NCI-H510A treated with DMSO at 0.1 percent for 48 hours (cell line): ENCODE results near the gene PCDHGA1.
"Not testable (repeated sequence)": the region's sequence is repeated elsewhere in the genome, so short reads cannot be mapped to it uniquely, and the experiment has no call there.

Experiments
- DNase-seq: peaks from one replicate; lab custom pipeline; 2025; lab: John Stamatoyannopoulos, UW

PCDHGA1 gene

DNA sequence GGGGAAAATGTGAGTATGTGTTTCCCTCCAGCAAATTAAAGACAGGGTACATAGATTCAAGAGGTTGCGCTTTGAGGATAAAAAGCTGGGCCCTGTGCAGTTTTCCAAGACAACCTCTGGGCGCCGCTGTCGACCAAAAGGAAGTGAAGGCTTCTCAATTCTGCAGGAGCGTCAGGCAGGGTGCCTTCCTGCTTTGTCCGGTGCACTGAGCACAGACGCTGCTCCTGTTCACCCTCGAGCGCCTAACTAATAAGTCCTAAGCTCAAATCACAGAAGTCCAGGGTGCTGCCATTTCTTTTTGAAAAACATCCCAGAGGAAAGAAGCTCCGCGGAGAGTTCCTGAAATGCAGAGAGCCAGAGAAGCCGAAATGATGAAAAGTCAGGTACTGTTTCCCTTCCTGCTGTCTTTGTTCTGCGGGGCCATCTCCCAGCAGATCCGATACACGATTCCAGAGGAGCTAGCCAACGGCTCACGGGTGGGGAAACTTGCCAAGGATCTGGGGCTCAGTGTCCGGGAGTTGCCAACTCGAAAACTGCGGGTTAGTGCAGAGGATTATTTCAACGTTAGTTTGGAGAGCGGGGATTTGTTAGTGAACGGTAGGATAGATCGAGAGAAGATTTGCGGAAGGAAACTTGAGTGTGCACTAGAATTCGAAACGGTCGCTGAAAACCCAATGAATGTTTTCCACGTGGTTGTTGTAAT lies 19.8 kb downstream of the PCDHGA1 start, which contains the start of gene PCDHGB1:
TSS of gene PCDHGB1 (plus strand) at position 183 of the 703 bp plus-strand sequence. CDS start at position 345, 162 bp downstream.
- DNase-seq: no peak

DNA sequence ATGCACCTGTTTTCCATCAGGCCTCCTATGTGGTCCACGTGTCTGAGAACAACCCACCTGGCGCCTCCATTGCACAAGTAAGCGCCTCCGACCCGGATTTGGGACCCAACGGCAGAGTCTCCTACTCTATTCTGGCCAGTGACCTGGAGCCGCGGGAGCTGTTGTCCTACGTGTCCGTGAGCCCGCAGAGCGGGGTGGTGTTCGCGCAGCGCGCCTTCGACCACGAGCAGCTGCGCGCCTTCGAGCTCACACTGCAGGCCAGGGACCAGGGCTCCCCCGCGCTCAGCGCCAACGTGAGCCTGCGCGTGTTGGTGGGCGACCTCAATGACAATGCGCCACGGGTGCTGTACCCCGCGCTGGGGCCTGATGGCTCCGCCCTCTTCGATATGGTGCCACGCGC lies 21.3 kb downstream of the PCDHGA1 start:
- DNase-seq: no peak

DNA sequence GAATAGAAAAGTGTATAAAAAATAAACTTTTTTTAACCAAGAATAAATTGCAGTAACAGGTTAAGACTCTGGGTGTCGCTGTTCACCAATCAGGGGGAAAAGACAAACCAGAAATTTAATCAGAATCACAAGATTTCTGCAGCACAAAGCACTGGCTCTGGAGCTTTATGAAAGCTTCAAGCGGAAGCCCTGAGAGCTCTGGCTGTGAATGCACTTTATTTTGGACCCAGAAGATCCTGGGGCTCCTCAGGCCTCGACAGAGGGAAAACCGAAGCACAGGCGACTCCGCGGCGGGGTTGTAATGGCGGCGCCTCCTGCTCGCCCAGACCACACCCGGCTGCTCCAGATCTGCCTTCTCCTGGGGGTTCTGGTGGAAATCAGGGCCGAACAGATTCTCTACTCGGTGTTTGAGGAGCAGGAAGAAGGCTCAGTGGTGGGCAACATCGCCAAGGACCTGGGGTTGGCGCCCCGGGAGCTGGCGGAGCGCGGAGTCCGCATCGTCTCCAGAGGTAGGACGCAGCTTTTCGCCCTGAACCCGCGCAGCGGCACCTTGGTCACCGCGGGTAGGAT lies 24.7 kb downstream of the PCDHGA1 start, which contains the start of gene PCDHGA4:
TSS of gene PCDHGA4 (plus strand) at position 122 of the 570 bp plus-strand sequence. CDS start at position 209, 87 bp downstream.
- no peak for DNase-seq

DNA sequence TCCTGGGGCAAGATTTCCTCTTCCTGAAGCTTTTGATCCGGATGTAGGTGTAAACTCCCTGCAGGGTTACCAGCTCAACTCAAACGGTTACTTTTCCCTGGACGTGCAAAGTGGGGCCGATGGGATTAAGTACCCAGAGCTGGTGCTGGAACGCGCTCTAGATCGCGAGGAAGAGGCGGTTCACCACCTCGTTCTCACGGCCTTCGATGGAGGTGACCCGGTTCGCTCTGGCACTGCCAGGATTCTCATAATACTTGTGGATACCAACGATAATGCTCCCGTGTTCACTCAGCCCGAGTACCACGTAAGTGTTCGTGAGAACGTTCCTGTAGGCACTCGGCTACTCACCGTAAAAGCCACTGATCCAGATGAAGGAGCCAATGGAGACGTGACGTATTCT lies 25.3 kb downstream of the PCDHGA1 start:
- no peak for DNase-seq

DNA sequence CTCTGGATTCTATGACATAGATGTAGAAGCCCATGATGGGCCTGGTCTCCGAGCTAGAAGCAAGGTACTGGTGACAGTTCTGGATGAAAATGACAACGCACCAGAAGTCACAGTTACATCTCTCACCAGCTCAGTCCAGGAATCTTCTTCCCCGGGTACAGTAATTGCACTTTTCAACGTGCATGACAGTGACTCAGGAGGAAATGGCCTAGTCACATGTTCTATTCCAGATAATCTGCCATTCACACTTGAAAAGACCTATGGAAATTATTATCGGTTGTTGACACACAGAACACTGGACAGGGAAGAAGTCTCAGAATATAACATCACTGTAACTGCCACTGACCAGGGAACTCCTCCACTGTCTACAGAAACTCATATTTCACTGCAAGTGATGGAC lies 25.8 kb downstream of the PCDHGA1 start:
- DNase-seq: no peak

DNA sequence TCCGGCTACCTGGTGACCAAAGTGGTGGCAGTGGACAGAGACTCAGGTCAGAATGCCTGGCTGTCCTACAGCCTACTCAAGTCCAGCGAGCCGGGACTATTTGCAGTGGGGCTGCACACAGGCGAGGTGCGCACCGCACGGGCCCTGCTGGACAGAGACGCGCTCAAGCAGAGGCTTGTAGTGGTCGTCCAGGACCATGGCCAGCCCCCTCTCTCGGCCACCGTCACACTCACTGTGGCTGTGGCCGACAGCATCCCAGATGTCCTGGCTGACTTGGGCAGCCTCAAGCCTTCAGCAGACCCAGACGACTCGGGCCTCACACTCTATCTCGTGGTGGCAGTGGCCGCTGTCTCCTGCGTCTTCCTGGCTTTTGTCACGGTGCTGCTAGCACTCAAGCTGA lies 26.6 kb downstream of the PCDHGA1 start:
- no peak for DNase-seq

DNA sequence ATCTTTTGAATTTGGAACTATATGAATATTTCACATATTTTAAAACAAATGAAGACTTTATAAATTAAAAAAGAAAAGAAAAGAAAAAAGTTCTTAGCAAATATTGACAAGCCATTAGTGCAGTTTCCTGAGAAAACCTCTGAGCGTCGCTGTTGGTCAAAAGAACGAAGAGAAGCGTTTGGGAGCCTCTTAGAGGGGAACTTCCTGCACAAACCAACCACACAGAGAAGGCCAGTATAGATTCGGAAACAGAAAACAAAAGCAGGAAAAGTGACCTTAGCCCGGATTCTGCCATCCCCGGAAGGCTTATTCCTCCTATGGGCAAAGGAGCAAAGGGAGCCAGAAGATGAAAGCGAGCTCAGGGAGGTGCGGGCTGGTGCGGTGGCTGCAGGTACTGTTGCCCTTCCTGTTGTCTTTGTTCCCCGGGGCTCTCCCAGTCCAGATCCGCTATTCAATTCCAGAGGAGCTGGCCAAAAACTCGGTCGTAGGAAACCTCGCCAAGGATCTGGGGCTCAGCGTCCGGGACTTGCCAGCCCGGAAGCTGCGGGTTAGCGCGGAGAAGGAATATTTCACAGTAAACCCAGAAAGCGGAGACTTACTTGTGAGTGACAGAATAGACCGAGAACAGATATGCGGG lies 29.6 kb downstream of the PCDHGA1 start, which contains the start of gene PCDHGB2:
TSS of gene PCDHGB2 (plus strand) at position 205 of the 637 bp plus-strand sequence. CDS start at position 347, 142 bp downstream.
- DNase-seq: no peak

DNA sequence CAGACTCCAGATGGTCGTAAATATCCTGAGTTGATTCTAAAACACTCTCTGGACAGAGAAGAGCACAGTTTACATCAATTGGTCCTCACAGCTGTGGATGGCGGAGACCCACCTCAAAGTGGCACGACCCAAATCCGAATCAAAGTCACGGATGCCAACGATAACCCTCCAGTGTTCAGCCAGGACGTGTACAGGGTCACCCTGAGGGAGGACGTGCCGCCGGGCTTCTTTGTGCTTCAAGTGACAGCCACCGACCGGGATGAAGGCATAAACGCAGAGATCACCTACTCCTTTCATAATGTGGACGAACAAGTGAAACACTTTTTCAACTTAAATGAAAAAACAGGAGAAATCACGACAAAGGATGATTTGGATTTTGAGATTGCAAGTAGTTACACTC lies 30.4 kb downstream of the PCDHGA1 start:
- DNase-seq: no peak

DNA sequence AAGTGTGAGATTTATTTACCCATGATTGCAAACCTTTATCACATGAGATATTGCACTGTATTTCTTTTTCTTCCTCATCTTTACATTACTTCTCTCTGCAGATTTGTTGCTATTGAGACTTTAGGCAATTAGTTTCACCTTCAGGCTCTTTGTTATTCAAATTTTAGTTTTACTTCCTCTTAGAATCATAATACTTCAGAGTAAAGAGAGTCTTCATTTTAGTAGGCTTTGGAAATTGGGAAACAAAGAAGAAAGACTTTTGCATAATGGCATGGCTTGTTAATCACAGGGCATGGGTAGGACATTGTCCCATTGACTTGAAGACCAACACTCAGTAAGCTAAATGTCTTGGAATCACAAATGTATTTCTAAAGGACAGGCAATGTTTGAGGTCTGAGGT lies 32.4 kb downstream of the PCDHGA1 start:
- DNase-seq: no peak

DNA sequence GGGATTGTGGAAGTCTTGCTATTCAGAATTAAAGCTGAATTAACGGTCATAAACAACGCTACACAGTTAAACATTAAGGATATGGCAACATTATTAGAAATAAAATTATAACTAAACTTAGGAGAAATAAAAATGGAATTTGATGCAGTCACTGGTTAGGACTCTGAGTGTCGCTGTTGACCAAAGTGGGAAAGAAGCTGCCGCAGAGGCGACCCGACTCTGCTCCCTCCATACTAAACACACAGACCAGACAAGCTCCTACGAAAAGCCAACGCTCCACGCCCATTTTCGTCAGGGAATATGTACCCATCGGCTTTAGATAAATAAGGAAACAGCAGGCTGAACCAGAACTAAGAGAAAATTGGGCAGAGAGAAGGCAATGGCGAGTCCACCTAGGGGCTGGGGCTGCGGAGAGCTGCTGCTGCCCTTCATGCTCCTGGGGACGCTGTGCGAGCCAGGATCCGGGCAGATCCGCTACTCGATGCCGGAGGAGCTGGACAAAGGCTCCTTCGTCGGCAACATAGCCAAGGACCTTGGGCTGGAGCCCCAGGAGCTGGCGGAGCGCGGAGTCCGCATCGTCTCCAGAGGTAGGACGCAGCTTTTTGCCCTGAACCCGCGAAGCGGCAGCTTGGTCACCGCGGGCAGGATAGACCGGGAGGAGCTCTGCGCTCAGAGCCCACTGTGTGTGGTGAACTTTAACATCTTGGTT lies 33.8 kb downstream of the PCDHGA1 start, which contains the start of gene PCDHGA5:
TSS of gene PCDHGA5 (plus strand) at position 211 of the 709 bp plus-strand sequence. CDS start at position 380, 169 bp downstream.
- no peak for DNase-seq

DNA sequence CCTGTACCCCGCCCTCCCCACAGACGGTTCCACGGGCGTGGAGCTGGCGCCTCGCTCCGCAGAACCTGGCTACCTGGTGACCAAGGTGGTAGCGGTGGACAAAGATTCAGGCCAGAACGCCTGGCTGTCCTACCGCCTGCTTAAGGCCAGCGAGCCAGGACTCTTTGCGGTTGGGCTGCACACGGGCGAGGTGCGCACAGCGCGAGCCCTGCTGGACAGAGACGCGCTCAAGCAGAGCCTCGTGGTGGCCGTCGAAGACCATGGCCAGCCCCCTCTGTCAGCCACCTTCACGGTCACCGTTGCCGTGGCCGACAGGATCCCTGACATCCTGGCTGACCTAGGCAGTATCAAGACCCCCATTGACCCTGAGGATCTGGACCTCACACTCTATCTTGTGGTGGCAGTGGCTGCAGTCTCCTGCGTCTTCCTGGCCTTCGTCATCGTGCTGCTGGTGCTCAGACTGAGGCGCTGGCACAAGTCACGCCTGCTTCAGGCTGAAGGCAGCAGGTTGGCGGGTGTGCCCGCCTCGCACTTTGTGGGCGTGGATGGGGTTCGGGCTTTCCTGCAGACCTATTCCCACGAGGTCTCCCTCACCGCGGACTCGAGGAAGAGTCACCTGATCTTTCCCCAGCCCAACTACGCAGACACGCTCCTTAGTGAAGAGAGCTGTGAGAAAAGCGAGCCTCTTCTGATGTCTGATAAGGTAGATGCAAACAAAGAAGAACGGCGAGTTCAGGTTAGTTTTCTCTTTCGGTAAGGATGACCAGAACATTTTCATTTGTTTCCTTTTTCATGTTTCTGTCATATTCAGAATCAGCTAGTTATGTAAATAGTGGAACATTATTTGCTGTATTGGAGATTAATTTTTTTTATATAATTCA lies 35.9 kb downstream of the PCDHGA1 start:
- DNase-seq: no peak

DNA sequence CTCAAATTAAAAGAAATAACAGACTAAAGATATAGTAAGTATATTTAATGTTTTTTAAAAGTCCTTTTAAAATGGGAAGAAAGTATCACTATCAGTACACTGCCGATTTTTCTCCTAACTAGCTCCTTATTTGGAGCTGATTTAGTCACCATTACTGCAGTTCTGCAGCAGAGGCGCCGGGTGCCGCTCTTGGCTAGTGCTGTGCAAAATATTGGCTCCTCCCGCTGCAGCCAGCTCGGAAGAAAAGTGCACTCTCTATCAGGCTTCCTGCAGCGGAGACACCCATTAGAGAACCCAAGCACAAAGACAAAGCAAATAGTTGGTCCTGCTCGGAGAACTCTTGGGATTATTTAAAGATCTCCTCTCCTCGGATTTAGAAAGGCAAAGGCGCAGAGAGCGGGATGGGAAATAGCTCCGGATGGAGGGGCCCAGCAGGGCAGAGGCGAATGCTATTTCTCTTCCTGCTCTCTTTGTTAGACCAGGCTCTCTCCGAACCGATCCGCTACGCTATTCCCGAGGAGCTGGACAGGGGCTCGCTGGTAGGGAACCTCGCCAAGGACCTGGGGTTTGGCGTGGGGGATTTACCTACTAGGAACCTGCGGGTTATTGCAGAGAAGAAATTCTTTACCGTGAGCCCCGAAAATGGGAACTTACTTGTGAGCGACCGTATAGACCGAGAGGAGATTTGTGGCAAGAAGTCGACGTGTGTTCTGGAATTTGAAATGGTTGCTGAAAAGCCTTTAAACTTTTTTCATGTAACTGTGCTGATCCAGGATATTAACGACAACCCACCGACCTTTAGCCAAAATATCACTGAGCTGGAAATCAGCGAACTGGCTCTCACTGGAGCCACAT lies 39.9 kb downstream of the PCDHGA1 start, which contains the start of gene PCDHGB3:
TSS of gene PCDHGB3 (plus strand) at position 249 of the 855 bp plus-strand sequence. CDS start at position 402, 153 bp downstream.
- no peak for DNase-seq

DNA sequence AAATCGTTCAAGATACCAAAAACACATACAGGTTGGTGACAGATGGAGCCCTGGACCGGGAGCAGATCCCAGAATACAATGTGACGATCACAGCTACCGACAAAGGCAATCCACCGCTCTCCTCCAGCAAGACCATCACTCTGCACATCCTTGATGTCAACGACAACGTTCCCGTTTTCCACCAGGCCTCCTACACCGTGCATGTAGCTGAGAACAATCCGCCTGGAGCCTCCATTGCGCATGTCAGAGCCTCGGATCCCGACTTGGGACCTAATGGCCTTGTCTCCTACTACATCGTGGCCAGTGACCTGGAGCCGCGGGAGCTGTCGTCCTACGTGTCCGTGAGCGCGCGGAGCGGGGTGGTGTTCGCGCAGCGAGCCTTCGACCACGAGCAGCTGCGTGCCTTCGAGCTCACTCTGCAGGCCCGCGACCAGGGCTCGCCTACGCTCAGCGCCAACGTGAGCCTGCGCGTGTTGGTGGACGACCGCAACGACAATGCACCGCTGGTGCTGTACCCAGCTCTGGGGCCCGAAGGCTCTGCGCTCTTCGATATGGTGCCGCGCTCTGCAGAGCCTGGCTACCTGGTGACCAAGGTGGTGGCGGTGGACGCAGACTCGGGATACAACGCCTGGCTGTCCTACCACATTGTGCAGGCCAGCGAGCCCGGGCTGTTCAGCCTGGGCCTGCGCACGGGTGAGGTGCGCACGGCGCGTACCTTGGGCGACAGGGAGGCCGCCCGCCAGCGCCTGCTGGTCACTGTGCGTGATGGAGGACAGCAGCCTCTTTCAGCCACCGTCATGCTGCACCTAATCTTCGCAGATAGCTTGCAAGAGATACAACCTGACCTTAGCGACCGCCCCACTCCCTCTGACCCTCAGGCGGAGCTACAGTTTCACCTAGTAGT lies 41.5 kb downstream of the PCDHGA1 start:
- no peak for DNase-seq

DNA sequence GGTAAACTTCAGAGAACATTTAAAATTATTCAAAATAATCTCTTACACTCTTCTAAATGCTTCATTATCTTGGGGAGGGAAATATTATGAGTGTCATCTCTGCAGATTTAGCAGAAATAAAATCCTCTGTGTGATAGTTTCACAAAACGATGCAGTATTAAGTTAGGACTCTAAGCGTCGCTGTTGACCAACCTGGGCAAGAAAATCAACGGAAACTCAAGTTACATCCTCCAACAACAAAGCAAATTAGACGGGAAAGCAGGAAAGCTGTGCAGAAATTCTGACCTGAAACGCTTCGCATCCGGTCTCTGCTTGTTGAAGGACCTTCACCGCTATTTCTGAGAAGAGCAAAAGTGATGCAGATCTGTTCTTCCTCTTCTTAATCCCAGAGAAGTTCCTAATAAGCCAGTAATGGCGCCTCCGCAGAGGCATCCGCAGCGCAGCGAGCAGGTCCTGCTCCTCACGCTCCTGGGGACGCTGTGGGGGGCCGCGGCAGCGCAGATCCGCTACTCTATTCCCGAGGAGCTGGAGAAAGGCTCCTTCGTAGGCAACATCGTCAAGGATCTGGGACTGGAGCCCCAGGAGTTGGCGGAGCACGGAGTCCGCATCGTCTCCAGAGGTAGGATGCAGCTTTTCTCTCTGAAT lies 43.5 kb downstream of the PCDHGA1 start, which contains the start of gene PCDHGA6:
TSS of gene PCDHGA6 (plus strand) at position 219 of the 645 bp plus-strand sequence. CDS start at position 412, 193 bp downstream.
- no peak for DNase-seq

DNA sequence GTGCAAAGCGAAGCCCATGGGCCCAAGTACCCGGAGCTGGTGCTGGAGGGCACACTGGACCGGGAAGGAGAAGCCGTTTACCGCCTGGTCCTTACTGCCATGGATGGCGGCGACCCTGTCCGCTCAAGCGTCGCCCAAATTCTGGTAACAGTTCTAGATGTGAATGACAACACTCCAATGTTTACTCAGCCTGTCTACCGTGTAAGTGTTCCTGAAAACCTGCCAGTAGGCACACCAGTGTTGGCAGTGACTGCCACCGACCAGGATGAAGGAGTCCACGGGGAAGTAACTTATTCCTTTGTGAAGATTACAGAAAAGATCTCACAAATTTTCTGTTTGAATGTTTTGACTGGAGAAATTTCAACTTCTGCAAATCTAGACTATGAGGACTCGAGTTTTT lies 44.3 kb downstream of the PCDHGA1 start:
- DNase-seq: no peak

DNA sequence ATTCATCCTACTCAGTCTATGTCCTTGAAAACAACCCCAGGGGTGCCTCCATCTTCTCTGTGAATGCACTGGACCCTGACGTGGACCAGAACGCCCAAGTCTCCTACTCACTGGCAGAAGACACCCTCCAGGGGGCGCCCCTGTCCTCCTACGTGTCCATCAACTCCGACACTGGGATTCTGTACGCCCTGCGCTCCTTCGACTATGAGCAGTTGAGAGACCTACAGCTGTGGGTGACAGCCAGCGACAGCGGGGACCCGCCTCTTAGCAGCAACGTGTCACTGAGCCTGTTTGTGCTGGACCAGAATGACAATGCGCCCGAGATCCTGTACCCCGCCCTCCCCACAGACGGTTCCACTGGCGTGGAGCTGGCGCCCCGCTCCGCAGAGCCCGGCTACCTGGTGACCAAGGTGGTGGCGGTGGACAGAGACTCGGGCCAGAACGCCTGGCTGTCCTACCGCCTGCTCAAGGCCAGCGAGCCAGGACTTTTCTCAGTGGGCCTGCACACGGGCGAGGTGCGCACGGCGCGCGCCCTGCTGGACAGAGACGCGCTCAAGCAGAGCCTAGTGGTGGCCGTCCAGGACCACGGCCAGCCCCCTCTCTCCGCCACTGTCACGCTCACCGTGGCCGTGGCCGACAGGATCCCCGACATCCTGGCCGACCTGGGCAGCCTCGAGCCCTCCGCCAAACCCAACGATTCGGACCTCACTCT lies 45.3 kb downstream of the PCDHGA1 start:
- DNase-seq: not testable (repeated sequence)

DNA sequence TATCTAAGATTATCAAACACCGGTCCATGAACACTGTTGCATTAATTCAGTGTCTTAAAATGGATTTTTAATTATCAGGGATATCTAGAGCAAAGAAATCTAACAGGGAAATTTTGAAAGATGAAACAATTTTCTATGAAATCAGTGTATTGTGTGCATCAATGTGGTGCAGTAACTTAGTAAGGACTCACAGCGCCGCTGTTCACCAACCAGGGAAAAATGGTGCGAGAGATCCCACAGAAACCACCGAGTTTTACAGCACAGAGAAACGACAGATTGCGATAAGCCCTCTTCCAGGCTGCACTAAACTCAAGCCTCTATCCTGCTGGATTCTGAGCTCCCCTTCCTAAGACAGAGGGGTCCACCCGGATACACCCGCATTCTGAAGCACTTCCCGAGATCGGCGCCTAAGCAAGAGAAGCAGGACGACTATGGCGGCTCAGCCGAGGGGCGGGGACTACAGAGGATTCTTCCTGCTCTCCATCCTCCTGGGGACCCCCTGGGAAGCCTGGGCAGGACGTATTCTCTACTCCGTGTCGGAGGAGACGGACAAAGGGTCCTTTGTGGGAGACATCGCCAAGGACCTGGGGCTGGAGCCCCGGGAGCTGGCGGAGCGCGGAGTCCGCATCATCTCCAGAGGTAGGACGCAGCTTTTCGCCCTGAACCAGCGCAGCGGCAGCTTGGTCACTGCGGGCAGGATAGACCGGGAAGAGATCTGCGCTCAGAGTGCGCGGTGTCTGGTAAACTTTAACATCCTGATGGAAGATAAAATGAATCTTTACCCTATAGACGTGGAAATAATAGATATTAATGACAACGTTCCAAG lies 52.4 kb downstream of the PCDHGA1 start, which contains the start of gene PCDHGA7:
TSS of gene PCDHGA7 (plus strand) at position 274 of the 826 bp plus-strand sequence. CDS start at position 432, 158 bp downstream.
- DNase-seq: peak; percentile 24
